ENCODE results near the gene ZNF343. TPM values are rescaled to one million over a fixed set of nuclear protein-coding genes. Genes with fewer than 3 reads are reported as not detected.
A peak's percentile ranks its signal among the peaks of the same experiment; 100 is the strongest.

ZNF343 gene
- total and polyA plus RNA-seq, 10 of the 15 experiments (the other 5 are each of a cell fraction or from before 2014, with no cell fraction given): 1.3 to 11.1 (median 9.0) TPM

- SMC1A ChIA-PET (ENCODE audit: uncharacterized antibody, unreplicated experiment): interaction anchor here (1.2 kb wide), 1 partner anchor 242 kb away, joined by 5 read pairs; no protein-coding TSS in a partner anchor
- intact Hi-C loops (cut with micrococcal nuclease; ENCODE audit: unreplicated experiment): no loop called here
Measured at GRCh38 chr20:2449386-2449785, 59.3 kb downstream of the ZNF343 start.

More at GRCh38 chr20:2449386-2449785, 59.3 kb downstream of the ZNF343 start:
- no peak overlapping the region for H3K4me3 ChIP-seq
- RAD21 ChIA-PET (ENCODE audit: unreplicated experiment): no interaction called here
- H3K4me2 ChIP-seq (ENCODE audit: control insufficient read depth, insufficient read depth): no peak overlapping the region
- 47% methylated on average over 1 of the region's 1 CpG for WGBS (ENCODE audit: insufficient coverage, insufficient replicate concordance, low lambda C conversion rate, missing lambda C conversion rate)
- no peaks in the 10 kb centered on the region for H3K27me3 ChIP-seq (replicated peaks in 1 of 2; ENCODE audit: control insufficient read depth in 2 of 2, insufficient read depth in 2 of 2, low read length in 1 of 2)
- H3K79me2 ChIP-seq (ENCODE audit: control insufficient read depth, insufficient read depth, low read length): no peaks in the 10 kb centered on the region
- H3K36me3 ChIP-seq (ENCODE audit: control insufficient read depth in 2 of 2, insufficient read depth in 2 of 2, low read length in 1 of 2): no peaks in the 10 kb centered on the region
- no peak overlapping the region for H3K27ac ChIP-seq (ENCODE audit: control insufficient read depth, insufficient read depth)
- H3K9ac ChIP-seq (ENCODE audit: control insufficient read depth, insufficient read depth, low read length): no peak overlapping the region
- FAIRE-seq (no peak), DNase-seq (ENCODE audit: low read depth, low spot score) (no peak), ATAC-seq (no peak)
- CTCF ChIA-PET: interaction anchor here (1.2 kb wide), 1 partner anchor 443 kb away, joined by 3 read pairs; no protein-coding TSS in a partner anchor
- no peaks in the 10 kb centered on the region; the same call in 2 of the 3 replicates for H3K9me3 ChIP-seq (replicated peaks; ENCODE audit: control insufficient read depth, insufficient read depth, low read length)
- POLR2A ChIA-PET: no interaction called here
- TF ChIP-seq ZBTB40 (IDR thresholded peaks at IDR 0.05; ENCODE audit: borderline replicate concordance) (no peak), HDGF (IDR thresholded peaks at IDR 0.05) (no peak), RUNX3 (IDR thresholded peaks at IDR 0.05; ENCODE audit: low read length) (peak; percentile 22; the same call in 1 of the 2 replicates), RELB (IDR thresholded peaks at IDR 0.05; ENCODE audit: low read depth) (no peak), BCLAF1 (IDR thresholded peaks at IDR 0.05) (no peak), IKZF2 (IDR thresholded peaks at IDR 0.05) (no peak)
- no TSS peak for BruUV-seq (replicated peaks)
- H4K20me1 ChIP-seq (ENCODE audit: control insufficient read depth, insufficient read depth): no peaks in the 10 kb centered on the region
- no peaks in the 10 kb centered on the region for H3K4me1 ChIP-seq (ENCODE audit: control insufficient read depth, insufficient read depth, low read length)
- H2AFZ ChIP-seq (ENCODE audit: control insufficient read depth, low read depth, low read length): no peak overlapping the region
- in situ Hi-C loops (cut with MboI): no loop called here
